ENCODE results near the gene THOC7.

DNA sequence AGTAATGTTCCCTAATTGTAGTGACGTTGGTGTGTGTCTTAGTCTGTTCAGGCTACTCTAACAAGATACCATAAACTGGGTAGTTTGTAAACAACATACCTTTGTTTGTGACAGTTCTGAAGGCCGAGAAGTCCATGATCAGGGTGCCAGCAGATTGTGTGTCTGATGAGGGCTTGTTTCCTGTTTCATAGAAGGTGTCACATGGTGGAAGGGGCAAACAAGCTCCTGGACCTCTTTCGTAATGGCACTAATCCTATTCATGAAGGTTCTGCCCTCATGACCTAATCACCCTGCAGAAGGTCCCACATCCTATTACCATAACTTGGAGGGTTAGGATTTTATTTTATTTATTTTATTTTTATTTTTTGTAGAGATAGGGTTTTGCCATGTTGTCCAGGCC, 11.2 kb upstream of the THOC7 start:
- TF ChIP-seq, protein P1, sequence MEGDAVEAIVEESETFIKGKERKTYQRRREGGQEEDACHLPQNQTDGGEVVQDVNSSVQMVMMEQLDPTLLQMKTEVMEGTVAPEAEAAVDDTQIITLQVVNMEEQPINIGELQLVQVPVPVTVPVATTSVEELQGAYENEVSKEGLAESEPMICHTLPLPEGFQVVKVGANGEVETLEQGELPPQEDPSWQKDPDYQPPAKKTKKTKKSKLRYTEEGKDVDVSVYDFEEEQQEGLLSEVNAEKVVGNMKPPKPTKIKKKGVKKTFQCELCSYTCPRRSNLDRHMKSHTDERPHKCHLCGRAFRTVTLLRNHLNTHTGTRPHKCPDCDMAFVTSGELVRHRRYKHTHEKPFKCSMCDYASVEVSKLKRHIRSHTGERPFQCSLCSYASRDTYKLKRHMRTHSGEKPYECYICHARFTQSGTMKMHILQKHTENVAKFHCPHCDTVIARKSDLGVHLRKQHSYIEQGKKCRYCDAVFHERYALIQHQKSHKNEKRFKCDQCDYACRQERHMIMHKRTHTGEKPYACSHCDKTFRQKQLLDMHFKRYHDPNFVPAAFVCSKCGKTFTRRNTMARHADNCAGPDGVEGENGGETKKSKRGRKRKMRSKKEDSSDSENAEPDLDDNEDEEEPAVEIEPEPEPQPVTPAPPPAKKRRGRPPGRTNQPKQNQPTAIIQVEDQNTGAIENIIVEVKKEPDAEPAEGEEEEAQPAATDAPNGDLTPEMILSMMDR (IDR thresholded peaks at IDR 0.05; ENCODE audit: low read depth, low read length): no peak
- TF ChIP-seq EZH2phosphoT487 (IDR thresholded peaks at IDR 0.05; ENCODE audit: low read depth): no peak
